GM19468 (cell line): ENCODE data around the gene HILPDA.
"Not testable (repeated sequence)": the region's sequence is repeated elsewhere in the genome, so short reads cannot be mapped to it uniquely, and the experiment has no call there.

Source experiments
- ATAC-seq: cut with Tn5 transposase; IDR thresholded peaks from one replicate; pipeline ENCODE4 v1.9.1; 2021; ENCODE audit warnings: mild to moderate bottlenecking, moderate library complexity, moderate number of reproducible peaks; ENCODE audit not compliant: unreplicated experiment; ENCODE audit errors: extremely low read depth

Gene HILPDA

DNA sequence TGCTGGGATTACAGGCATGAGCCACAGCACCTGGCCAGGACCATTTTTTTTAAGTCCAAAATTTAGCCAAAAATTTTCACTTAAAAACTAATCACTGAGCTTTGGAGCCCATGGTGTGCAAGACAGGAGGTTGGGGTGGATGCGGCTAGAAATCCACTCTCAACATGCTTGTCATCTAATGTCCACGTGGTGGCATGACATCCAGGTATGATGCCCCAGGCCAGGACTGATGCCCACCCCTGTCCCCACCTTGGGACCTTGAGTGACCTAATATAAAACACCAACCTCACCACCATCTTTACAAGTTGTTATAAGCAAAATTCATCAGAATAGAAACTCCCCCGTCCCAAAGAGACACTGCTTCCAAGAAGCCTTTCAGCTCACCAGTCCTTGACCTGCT is 25.5 kb upstream of the HILPDA start:
- ATAC-seq: no peak

DNA sequence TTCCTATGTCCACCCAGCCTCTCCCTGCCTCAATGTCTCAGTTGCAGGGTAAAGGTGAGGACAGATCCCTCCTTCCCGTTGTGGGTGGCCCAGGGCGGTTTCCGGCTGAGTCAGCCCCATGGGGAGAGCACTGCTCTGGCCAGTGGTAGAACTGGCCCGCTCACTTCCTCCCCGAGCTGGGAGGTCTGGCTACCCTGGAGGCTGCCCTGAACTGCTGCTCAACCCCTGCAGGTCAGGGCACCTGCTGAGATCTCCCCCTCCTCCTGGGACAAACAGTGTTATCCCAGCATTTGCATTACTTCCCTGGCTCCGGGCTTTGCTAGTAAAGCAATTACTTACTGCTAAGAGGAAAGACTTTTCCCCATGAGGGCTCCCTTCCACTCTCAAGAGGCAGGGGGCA is 24.5 kb upstream of the HILPDA start:
- ATAC-seq: no peak

- ATAC-seq: no peak
Observed at GRCh38 chr7:128431754-128432153, 23.9 kb upstream of the HILPDA start.

- no peak for ATAC-seq
Observed at GRCh38 chr7:128434413-128435326, 21.0 kb upstream of the HILPDA start.

- no peak for ATAC-seq
Observed at GRCh38 chr7:128435327-128435686, 20.4 kb upstream of the HILPDA start.

DNA sequence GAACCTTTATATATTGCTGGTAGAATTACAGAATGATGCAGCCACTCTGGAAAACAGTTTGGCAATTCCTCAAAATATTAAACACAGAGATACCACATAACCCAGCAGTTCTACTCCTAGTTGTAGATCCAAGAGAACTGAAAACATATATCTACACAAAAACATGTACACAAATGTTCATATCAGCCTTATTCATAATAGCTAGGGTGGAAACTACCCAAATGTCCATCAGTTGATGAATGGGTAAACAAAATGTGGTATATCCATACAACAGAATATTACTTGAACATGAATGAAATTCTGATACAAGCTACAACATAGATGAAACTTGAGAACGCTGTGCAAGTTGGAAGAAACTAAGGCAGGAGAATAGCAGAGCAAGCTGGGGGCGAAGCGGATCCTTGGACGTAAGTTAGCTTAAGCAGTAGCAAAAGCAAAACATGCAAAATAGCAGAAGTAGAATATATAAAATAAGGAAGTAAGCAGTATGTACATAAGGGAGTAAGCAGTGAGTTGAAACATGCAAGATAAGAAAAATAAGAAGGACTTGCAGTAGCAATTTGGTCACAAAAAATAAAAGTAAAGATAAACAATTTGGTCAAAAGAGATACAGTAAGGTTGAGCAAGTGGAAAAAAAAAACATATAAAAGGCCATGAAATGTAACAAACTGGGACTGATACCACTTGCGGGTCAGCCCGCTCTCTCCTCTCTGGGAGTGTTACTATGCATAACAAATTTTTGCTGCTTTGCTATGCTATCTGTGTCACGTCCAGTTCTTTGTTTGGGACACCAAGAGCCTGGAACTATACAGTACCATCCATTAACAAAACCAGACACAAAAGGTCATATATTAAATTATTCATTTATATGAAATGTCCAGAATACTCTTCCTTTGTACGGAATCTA is 18.0 kb upstream of the HILPDA start:
- no peak for ATAC-seq

DNA sequence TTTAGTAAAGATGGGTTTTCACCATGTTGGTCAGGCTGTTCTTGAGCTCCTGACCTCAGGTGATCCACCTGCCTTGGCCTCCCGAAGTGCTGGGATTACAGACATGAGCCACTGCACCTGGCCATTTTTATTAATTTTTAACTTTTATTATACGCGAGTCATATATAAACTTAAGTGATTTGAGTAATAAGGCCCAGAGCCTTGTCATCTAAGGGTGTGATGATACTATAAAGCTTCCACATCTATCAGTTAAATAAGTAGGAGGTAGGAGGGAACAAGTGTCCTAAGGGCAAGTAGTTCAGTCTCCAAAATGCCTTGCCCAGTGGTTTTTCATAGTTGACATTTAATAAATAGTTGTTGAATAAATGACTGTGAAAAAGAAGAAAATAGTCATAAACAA is 13.3 kb upstream of the HILPDA start:
- ATAC-seq: no peak

- no peak for ATAC-seq
Observed at GRCh38 chr7:128443831-128444600, 11.7 kb upstream of the HILPDA start.

DNA sequence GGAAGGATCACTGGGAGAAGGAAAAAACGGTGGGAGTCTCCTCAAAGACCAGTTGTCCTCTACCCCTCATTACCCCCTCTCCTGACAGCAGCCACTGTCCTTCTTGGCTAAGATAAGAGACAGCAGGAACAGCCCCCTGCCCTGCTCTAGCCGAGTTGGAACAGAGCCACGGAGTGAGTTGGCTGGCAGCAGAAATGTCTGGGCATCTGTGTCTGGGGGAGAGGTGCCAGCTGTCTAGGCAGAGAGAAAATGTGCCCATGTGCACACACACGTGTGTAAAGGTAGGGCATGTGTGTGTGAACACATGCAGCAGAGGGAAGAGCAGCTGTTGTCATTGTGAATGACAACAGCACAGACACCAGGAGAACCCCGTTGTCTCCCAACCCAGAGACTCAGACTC is 9.4 kb upstream of the HILPDA start:
- ATAC-seq: no peak

DNA sequence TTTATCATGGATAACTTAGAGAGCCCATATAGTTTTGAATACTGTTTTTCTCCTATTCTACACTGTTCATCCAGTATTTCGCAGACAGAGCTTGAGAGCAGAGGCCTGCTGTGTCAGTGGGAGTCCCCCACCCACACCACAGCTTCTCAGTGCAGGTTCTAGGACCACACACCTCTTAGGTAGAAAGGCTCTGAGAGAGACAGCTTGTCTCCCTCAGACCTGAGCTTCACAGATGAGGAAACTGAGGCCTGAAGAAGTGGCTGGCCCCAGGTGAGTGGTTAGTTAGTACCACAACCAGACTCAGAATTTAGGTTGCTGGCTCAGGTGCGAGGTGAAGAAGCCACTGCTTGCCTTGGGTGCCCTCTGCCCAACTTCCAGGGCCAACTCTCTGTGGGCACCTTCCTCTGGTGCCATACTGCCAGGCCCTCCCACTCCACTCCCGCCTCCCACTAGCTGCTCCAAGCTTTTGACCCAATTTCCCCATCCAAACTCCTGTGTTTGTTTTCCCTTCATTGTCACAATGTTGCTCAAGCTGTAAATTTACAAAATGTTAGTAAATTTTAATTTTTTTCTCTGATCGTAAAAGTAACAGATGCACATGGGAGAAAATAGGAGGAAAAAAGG is 7.6 kb upstream of the HILPDA start:
- ATAC-seq: no peak

DNA sequence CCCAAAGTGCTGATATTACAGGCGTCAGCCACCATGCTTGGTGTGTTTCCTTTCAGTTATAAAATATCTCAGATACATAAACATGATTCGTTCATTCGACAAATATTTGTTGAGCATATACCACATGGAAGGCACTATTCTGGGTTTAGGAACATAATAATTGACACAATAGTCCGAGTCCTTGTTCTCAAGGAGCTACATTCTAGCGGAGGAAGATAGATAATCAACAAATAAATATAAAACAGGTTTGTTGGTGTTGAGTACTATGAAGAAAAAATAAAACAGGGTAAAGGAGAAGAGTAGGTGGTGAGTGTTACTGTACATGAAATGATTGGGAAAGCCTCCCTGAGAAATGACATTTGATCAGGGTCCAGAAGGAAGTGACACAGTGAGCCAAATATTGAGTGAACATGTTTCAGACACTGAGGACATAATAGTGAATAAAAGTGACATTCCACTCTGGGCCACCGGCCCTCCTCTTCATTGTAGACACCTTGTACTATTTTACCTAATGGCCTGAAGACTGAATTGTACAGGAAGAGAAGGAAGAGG is 6.9 kb upstream of the HILPDA start:
- no peak for ATAC-seq

DNA sequence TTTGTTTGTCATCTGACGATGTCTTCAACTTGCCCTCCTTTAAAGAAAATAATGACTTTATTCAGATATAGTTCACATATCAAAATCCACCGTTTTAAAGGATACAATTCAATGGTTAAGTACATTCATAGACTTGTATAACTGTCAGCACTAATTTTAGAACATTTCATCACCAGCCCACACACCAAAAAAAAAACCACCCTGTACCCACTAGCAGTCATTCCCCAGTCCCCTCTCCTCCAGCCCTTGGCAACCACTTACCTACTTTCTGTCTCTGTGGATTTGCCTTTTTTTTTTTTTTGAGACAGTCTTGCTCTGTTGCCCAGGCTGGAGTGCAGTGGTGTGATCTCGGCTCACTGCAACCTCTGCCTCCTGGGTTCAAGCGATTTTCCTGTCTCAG is 5.3 kb upstream of the HILPDA start:
- ATAC-seq: no peak

DNA sequence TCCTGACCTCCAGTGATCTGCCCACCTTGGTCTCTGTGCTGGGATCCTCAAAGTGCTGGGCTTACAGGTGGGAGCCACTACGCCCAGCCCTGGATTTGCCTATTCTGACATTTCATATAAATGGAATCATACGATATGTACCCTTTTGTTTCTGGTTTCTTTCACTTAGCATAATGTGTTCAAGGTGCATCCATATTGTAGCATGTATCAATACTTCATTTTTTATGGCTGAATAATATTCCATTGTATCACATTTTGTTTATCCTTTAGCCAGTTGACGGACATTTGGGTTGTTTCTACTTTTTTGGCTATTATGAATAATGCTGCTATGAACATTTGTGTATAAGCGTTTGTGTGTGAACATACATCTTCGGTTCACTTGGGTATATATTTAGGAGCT is 4.8 kb upstream of the HILPDA start:
- ATAC-seq: no peak

DNA sequence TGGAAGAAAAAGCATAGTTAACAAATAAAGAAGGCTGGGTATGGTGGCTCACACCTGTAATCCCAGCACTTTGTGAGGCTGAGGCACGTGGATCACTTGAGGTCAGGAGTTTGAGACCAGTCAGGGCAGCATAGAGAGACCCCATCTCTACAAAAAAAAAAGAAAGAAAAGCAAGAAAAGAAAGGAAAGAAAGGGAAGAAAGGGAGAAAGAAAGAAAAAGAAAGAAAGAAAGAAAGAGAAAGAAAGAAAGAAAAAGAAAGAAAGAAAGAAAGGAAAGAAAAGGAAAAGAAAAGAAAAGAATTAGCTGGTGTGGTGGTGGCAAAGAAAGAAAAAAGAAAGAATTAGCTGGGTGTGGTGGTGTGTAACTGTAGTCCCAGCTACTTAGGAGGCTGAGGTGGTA is 3.1 kb upstream of the HILPDA start:
- ATAC-seq: no peak

- no peak for ATAC-seq
Observed at GRCh38 chr7:128453836-128454804, 1.6 kb upstream of the HILPDA start.

DNA sequence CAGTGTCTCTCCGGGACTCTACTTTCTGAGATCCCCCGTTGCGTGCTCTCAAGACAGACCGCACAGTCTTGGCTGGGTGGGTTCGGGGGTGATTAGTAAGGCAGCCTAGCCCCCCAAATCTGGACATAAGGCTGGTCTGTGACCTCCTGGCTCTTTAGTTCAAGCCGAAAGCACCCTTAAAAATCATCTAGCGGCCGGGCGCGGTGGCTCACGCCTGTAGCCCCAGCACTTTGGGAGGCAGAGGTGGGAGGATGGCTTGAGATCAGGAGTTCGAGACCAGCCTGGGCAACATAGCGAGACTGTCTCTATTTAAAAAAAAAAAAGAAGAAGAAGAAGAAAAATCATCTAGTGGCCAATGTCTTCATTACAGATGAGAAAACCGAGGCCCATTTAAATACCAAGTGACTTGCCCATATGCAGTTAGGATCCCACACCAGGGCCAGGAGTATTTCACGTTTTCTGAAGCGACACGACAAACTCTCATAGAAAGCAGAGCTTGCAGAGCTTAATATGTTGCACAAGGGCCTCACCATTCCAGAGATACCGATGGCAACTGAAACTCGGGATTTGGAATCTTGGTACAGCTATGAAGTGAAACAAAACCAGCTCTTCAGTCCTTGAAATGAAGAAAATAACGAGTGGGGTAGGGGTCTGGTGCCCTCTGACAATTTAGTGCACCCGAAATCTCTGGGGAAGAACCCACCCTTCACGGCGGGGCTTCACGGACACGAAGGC is 703 bp upstream of the HILPDA start:
- ATAC-seq: no peak

DNA sequence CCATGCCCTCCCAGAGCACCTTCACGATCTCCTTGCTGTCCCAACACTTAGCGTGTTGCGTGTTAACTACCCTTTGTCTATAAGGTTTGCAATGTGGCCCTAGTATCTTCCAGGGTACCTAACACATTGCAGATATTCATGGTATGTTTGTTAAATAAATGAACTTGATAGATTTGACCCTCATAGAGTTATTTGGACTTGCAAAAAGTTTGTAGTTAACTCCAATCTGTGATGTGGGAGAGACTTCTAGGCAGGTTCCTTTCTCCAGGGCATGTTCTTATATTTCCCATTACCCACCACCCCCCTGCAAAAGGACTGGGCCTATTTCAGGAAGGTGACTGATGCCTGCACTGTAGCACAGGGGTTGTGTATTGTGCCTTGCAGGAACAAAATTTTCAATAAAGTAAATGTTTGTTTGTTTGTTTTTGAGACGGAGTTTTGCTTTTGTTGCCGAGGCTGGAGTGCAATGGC is 612 bp downstream of the HILPDA start:
- no peak for ATAC-seq

DNA sequence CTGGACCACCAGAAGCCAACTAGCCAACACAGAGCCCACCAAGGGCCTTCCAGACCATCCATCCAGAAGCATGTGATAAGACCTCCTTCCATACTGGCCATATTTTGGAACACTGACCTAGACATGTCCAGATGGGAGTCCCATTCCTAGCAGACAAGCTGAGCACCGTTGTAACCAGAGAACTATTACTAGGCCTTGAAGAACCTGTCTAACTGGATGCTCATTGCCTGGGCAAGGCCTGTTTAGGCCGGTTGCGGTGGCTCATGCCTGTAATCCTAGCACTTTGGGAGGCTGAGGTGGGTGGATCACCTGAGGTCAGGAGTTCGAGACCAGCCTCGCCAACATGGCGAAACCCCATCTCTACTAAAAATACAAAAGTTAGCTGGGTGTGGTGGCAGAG is 1.7 kb downstream of the HILPDA start:
- ATAC-seq: not testable (repeated sequence)
